Neural progenitor cell (in vitro differentiated cells): ENCODE measurements around the gene TSPOAP1.

Experiments
- EZH2 ChIP-seq: fragments of 200-600 bp; sonication (generic); IDR thresholded peaks from 2 replicates; pipeline ENCODE4 v1.6.1; 2017; ENCODE audit warnings: antibody characterized with exemption, mild to moderate bottlenecking, moderate library complexity
- EZH2phosphoT487 ChIP-seq: fragments of 200-600 bp; sonication (generic); IDR thresholded peaks from 2 replicates; pipeline ENCODE4 v1.6.1; 2017; ENCODE audit warnings: antibody characterized with exemption
- TF ChIP-seq, protein P1 (sequence below): fragments of 200-600 bp; sonication (generic); IDR thresholded peaks from 2 replicates; pipeline ENCODE4 v1.5.1; 2017; ENCODE audit warnings: antibody characterized with exemption, mild to moderate bottlenecking

- TF ChIP-seq EZH2 (no peak), EZH2phosphoT487 (no peak)
- TF ChIP-seq, protein P1, sequence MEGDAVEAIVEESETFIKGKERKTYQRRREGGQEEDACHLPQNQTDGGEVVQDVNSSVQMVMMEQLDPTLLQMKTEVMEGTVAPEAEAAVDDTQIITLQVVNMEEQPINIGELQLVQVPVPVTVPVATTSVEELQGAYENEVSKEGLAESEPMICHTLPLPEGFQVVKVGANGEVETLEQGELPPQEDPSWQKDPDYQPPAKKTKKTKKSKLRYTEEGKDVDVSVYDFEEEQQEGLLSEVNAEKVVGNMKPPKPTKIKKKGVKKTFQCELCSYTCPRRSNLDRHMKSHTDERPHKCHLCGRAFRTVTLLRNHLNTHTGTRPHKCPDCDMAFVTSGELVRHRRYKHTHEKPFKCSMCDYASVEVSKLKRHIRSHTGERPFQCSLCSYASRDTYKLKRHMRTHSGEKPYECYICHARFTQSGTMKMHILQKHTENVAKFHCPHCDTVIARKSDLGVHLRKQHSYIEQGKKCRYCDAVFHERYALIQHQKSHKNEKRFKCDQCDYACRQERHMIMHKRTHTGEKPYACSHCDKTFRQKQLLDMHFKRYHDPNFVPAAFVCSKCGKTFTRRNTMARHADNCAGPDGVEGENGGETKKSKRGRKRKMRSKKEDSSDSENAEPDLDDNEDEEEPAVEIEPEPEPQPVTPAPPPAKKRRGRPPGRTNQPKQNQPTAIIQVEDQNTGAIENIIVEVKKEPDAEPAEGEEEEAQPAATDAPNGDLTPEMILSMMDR = no peak
These were observed 61.0 kb downstream of the TSPOAP1 start for GRCh38 chr17:58267347-58268324.
